HG02588 (cell line): ENCODE measurements around the gene TMEM176A.
"Not testable (repeated sequence)": the region's sequence is repeated elsewhere in the genome, so short reads cannot be mapped to it uniquely, and the experiment has no call there.

Experiments
- ATAC-seq: cut with Tn5 transposase; IDR thresholded peaks from one replicate; pipeline ENCODE4 v1.9.1; 2021; ENCODE audit warnings: mild to moderate bottlenecking, moderate library complexity; ENCODE audit not compliant: unreplicated experiment

TMEM176A gene

GRCh38 chr7:150800581-150801241 is at the start of gene TMEM176A:
Gene TMEM176A (plus strand): TSS chr7:150800769. CDS start chr7:150801551, 782 bp downstream.
- ATAC-seq = no peak

- no peak for ATAC-seq
These were observed 48.9 kb upstream of the TMEM176A start for GRCh38 chr7:150751702-150752101.

GRCh38 chr7:150753239-150753638 is 47.3 kb upstream of the TMEM176A start:
- no peak for ATAC-seq

DNA sequence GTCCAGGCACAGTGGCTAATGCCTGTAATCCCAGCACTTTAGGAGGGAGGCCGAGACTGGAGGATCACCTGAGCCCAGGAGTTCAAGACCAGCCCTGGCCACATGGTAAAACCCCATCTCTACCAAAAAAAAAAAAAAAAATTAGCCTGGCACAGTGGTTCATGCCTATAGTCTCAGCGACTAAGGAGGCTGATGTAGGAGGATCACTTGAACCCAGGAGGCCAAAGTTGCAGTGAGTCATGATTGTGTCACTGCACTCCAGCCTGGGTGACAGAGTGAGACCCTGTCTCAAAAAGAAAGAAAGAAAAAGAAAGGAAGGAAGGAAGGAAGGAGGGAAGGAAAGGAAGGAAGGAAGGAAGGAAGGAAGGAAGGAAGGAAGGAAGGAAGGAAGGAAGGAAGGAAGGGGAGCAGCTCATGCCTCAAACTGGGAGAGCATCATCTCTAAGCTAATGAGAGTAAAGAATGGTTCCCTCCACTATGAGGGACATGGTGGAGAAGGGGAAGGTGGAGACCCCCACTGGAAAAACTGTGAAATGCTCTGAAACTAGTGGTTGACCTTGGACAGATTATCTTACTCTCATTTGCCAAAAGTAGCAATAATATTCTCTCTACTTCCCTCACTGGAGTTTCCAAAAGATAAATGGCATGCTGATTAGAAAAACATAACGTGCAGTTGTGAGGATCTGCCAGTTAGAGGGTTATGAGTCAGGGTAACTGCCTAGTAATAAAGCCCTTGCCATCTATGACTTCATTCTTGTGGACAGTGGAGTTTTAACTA is 46.6 kb upstream of the TMEM176A start:
- ATAC-seq = no peak

GRCh38 chr7:150754951-150755350 is 45.6 kb upstream of the TMEM176A start:
- ATAC-seq = no peak

DNA sequence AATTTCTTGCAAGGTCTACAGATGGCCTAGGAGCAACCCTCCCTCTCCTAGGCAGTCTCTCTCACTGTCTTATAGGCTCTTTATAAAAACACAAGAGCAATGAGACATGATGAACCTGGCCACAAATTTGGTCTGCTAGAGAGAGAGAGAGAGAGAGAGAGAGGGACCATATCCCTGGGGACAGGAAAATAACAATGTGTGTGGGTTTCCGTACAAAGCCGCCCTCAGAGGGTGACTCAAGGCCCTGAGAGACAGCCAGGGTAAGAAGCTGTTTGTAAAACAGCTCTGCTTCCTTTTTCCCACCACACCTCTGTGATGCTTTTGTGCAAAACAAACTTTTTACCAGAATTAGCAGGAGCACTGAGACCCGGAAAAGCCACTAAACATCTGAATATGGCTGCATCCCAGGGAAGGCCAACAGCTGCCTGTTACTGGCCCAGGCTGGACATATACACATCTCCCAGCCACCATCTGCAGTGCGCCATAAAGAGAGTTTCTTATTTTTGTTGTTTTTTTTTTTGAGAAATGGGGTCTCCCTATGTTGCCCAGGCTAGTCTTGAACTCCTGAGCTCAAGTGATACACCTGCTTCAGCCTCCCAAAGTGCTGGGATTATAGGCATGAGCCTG is 45.0 kb upstream of the TMEM176A start:
- no peak for ATAC-seq

- no peak for ATAC-seq
These were observed 44.4 kb upstream of the TMEM176A start for GRCh38 chr7:150756166-150756565.

GRCh38 chr7:150756858-150757257 is 43.7 kb upstream of the TMEM176A start:
- no peak for ATAC-seq

- no peak for ATAC-seq
These were observed 41.1 kb upstream of the TMEM176A start for GRCh38 chr7:150759479-150759878.

DNA sequence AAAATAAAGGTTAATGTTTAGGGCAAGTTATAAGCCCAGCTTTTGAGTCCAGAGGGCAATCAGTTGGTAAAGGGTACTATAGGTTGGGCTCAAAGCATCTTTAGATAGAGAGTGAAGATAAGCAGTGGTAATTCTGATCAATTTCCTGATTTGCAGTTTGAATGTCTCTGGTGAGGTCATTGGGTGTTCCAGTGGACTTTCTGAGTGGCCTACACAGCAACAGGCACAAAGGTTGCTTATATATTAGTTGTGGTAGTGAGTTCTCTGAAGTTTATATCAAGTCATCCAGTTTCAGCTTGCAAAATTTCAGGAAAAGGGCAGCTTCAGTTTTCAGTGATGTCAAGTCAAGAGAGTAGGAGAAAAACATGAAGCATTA is 34.2 kb upstream of the TMEM176A start:
- no peak for ATAC-seq

DNA sequence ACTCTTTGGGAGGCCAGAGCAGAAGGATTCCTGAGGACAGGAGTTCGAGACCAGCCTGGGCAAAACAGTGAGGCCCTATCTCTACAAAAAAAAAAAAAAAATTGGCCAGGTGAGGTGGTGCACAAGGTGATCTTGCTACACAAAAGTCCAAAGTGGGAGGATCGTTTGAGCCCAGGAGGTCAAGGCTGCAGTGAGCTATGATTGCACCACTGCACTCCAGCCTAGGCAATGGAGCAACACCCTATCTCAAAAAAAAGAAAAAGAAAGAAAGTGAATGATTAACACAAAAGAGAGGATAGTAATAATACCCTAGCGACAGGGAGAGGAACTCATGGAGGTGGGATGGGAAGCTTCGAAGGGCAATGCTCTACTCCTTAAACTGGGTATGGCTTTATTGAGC is 30.8 kb upstream of the TMEM176A start:
- ATAC-seq = no peak

- not testable (repeated sequence) for ATAC-seq
These were observed 26.4 kb upstream of the TMEM176A start for GRCh38 chr7:150774131-150774530.

GRCh38 chr7:150778014-150778737 is 22.4 kb upstream of the TMEM176A start:
- ATAC-seq = peak; percentile 24

DNA sequence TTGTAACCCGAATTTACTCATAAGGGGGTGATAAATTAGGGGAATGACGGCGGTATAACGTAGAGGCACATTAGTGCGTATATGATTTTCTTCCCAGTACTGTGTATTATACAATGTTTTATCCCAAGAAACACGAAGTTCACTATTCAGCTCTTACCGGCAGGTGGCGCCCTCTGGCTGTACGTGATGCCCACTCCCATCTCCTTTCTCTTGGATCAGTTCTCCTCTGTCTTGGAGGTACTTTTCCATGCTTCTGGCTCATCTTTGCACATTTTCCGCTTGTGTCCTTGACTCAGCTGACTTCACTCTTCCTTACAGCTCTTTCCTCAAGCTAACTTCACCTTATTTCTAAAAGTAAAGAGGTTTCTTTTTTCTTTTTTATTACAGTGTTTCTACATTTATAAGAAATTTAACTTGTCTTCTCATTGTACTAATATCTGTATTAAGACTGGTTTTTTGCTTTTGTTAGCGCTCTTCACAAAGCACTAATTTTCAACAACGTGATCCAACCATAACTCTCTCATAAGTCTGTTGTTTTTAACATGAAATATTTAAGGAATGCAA is 21.7 kb upstream of the TMEM176A start:
- peak; percentile 69 for ATAC-seq

GRCh38 chr7:150780292-150780691 is 20.3 kb upstream of the TMEM176A start:
- ATAC-seq = no peak

GRCh38 chr7:150781103-150781502 is 19.5 kb upstream of the TMEM176A start:
- ATAC-seq = no peak

GRCh38 chr7:150781961-150782360 is 18.6 kb upstream of the TMEM176A start:
- no peak for ATAC-seq

DNA sequence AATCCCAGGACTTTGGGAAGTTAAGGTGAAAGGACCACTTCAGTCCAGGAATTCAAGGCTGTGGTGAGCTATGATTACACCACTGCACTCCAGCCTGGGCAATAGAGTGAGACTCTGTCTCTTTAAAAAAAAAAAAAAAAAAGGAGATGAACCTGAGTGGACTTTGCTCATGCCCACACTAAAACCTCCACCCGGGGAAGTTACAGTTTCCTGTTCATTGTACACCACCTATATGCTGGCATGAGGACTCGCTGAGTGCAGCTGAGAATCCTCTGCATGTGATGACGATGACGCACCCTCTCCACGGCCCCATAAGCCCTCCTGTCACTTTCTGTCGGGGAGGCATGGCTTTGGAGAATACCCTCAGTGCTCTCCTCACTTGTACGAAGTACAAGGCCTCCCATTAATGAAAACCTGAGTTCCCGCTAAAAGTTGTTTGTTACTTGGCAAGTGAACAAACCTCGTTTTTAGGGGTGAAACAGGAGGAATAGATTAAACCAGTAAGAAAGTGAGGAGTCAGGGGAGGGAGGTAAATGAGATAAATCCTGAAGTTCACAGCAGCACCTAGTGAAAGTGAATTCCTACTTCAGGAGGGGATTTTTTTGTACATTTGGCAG is 16.3 kb upstream of the TMEM176A start:
- no peak for ATAC-seq

DNA sequence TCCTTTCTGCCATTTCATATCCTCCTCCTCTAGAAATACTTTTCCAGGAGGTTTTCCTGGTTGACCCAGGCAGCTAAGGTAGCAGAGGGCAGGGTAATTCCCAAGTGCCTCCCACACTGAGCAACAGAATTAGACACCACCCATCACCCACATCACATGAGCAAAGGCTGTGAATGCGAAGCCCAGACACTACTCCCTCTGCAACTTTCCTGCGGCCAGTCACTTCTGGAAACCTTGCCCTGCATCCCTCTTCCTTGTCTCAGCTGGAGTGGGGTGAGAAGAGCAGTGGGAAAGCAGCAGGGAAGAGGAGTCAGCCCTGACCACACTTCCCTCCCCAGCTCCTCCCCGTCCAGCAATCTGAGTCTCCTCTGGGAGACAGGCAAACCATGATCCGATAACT is 15.6 kb upstream of the TMEM176A start:
- ATAC-seq = no peak
